ENCODE results near the gene TMPRSS7.

The TMPRSS7 gene

GRCh38 chr3:112034436-112034835 lies at the start of gene TMPRSS7:
TMPRSS7 (plus strand) TSS chr3:112034736; CDS start chr3:112034846, 110 bp downstream.
- Histone ChIP-seq H3K27me3 (ENCODE audit: control insufficient read depth, insufficient read depth, low read length) (no peaks in the 10 kb centered on the region), H3K4me3 (ENCODE audit: low read length) (no peak within 1 kb of the TSS), H3K9ac (ENCODE audit: low read length) (no peak within 1 kb of the TSS)

GRCh38 chr3:111986800-111987199 lies 47.7 kb upstream of the TMPRSS7 start:
- H3K4me3 ChIP-seq (ENCODE audit: low read length), result no peak overlapping the region
- H3K9ac ChIP-seq (ENCODE audit: low read length), result no peak overlapping the region
- H3K9me3 ChIP-seq (ENCODE audit: control insufficient read depth, low read length), result no peaks in the 10 kb centered on the region
- H3K4me1 ChIP-seq (ENCODE audit: control insufficient read depth, insufficient read depth, low read length), result peaks cover 2% of the 10 kb centered on the region
- H3K36me3 ChIP-seq (ENCODE audit: control insufficient read depth, insufficient read depth, low read length), result no peaks in the 10 kb centered on the region
- no peaks in the 10 kb centered on the region for H3K27me3 ChIP-seq (ENCODE audit: control insufficient read depth, insufficient read depth, low read length)

More at GRCh38 chr3:112034436-112034835, at the start of gene TMPRSS7:
- Histone ChIP-seq H3K9me3 (ENCODE audit: control insufficient read depth, low read length) (no peaks in the 10 kb centered on the region), H3K4me1 (ENCODE audit: control insufficient read depth, insufficient read depth, low read length) (no peaks in the 10 kb centered on the region), H3K36me3 (ENCODE audit: control insufficient read depth, insufficient read depth, low read length) (no peaks in the 10 kb centered on the region)

GRCh38 chr3:111989061-111989678 lies 45.4 kb upstream of the TMPRSS7 start:
- no peaks in the 10 kb centered on the region for H3K4me1 ChIP-seq (ENCODE audit: control insufficient read depth, insufficient read depth, low read length)
- H3K27me3 ChIP-seq (ENCODE audit: control insufficient read depth, insufficient read depth, low read length), result no peaks in the 10 kb centered on the region
- H3K9ac ChIP-seq (ENCODE audit: low read length), result no peak overlapping the region
- H3K36me3 ChIP-seq (ENCODE audit: control insufficient read depth, insufficient read depth, low read length), result no peaks in the 10 kb centered on the region
- no peaks in the 10 kb centered on the region for H3K9me3 ChIP-seq (ENCODE audit: control insufficient read depth, low read length)
- H3K4me3 ChIP-seq (ENCODE audit: low read length), result no peak overlapping the region

- H3K4me1 ChIP-seq (ENCODE audit: control insufficient read depth, insufficient read depth, low read length), result no peaks in the 10 kb centered on the region
- H3K27me3 ChIP-seq (ENCODE audit: control insufficient read depth, insufficient read depth, low read length), result no peaks in the 10 kb centered on the region
- H3K4me3 ChIP-seq (ENCODE audit: low read length), result no peak overlapping the region
- H3K9ac ChIP-seq (ENCODE audit: low read length), result no peak overlapping the region
- H3K36me3 ChIP-seq (ENCODE audit: control insufficient read depth, insufficient read depth, low read length), result no peaks in the 10 kb centered on the region
- H3K9me3 ChIP-seq (ENCODE audit: control insufficient read depth, low read length), result no peaks in the 10 kb centered on the region
Observed at GRCh38 chr3:111993038-111993437, 41.5 kb upstream of the TMPRSS7 start.

- Histone ChIP-seq H3K4me3 (ENCODE audit: low read length) (no peak within 1 kb of the TSS), H3K27me3 (ENCODE audit: control insufficient read depth, insufficient read depth, low read length) (peaks cover 16% of the 10 kb centered on the region), H3K4me1 (ENCODE audit: control insufficient read depth, insufficient read depth, low read length) (peaks cover 7% of the 10 kb centered on the region), H3K9ac (ENCODE audit: low read length) (peak within 1 kb of the TSS; percentile 30), H3K9me3 (ENCODE audit: control insufficient read depth, low read length) (no peaks in the 10 kb centered on the region), H3K36me3 (ENCODE audit: control insufficient read depth, insufficient read depth, low read length) (no peaks in the 10 kb centered on the region)
Observed at GRCh38 chr3:111998636-111999483, 35.7 kb upstream of the TMPRSS7 start, which contains the start of gene TAGLN3. TAGLN3 (plus strand) TSS chr3:111998922; CDS start chr3:111999423, 501 bp downstream.

GRCh38 chr3:111999484-112000324 lies 34.8 kb upstream of the TMPRSS7 start:
- no peaks in the 10 kb centered on the region for H3K9me3 ChIP-seq (ENCODE audit: control insufficient read depth, low read length)
- H3K36me3 ChIP-seq (ENCODE audit: control insufficient read depth, insufficient read depth, low read length), result no peaks in the 10 kb centered on the region
- H3K27me3 ChIP-seq (ENCODE audit: control insufficient read depth, insufficient read depth, low read length), result peaks cover 16% of the 10 kb centered on the region
- no peak overlapping the region for H3K4me3 ChIP-seq (ENCODE audit: low read length)
- peaks cover 7% of the 10 kb centered on the region for H3K4me1 ChIP-seq (ENCODE audit: control insufficient read depth, insufficient read depth, low read length)
- H3K9ac ChIP-seq (ENCODE audit: low read length), result peak overlapping the region; percentile 30

GRCh38 chr3:112000367-112000771 lies 34.2 kb upstream of the TMPRSS7 start:
- no peak overlapping the region for H3K9ac ChIP-seq (ENCODE audit: low read length)
- H3K9me3 ChIP-seq (ENCODE audit: control insufficient read depth, low read length), result no peaks in the 10 kb centered on the region
- no peak overlapping the region for H3K4me3 ChIP-seq (ENCODE audit: low read length)
- peaks cover 16% of the 10 kb centered on the region for H3K27me3 ChIP-seq (ENCODE audit: control insufficient read depth, insufficient read depth, low read length)
- H3K36me3 ChIP-seq (ENCODE audit: control insufficient read depth, insufficient read depth, low read length), result no peaks in the 10 kb centered on the region
- H3K4me1 ChIP-seq (ENCODE audit: control insufficient read depth, insufficient read depth, low read length), result peaks cover 7% of the 10 kb centered on the region

GRCh38 chr3:112000966-112001365 lies 33.6 kb upstream of the TMPRSS7 start:
- H3K36me3 ChIP-seq (ENCODE audit: control insufficient read depth, insufficient read depth, low read length), result no peaks in the 10 kb centered on the region
- H3K27me3 ChIP-seq (ENCODE audit: control insufficient read depth, insufficient read depth, low read length), result peaks cover 16% of the 10 kb centered on the region
- H3K9me3 ChIP-seq (ENCODE audit: control insufficient read depth, low read length), result no peaks in the 10 kb centered on the region
- H3K9ac ChIP-seq (ENCODE audit: low read length), result no peak overlapping the region
- H3K4me1 ChIP-seq (ENCODE audit: control insufficient read depth, insufficient read depth, low read length), result peaks cover 7% of the 10 kb centered on the region
- H3K4me3 ChIP-seq (ENCODE audit: low read length), result no peak overlapping the region

- Histone ChIP-seq H3K9ac (ENCODE audit: low read length) (no peak overlapping the region), H3K4me3 (ENCODE audit: low read length) (no peak overlapping the region), H3K9me3 (ENCODE audit: control insufficient read depth, low read length) (no peaks in the 10 kb centered on the region), H3K36me3 (ENCODE audit: control insufficient read depth, insufficient read depth, low read length) (no peaks in the 10 kb centered on the region), H3K4me1 (ENCODE audit: control insufficient read depth, insufficient read depth, low read length) (peaks cover 7% of the 10 kb centered on the region), H3K27me3 (ENCODE audit: control insufficient read depth, insufficient read depth, low read length) (peaks cover 16% of the 10 kb centered on the region)
Observed at GRCh38 chr3:112001526-112001925, 33.0 kb upstream of the TMPRSS7 start.

GRCh38 chr3:112002096-112002971 lies 32.2 kb upstream of the TMPRSS7 start:
- Histone ChIP-seq H3K4me3 (ENCODE audit: low read length) (no peak overlapping the region), H3K9me3 (ENCODE audit: control insufficient read depth, low read length) (no peaks in the 10 kb centered on the region), H3K36me3 (ENCODE audit: control insufficient read depth, insufficient read depth, low read length) (no peaks in the 10 kb centered on the region), H3K27me3 (ENCODE audit: control insufficient read depth, insufficient read depth, low read length) (peaks cover 16% of the 10 kb centered on the region), H3K9ac (ENCODE audit: low read length) (no peak overlapping the region), H3K4me1 (ENCODE audit: control insufficient read depth, insufficient read depth, low read length) (peaks cover 7% of the 10 kb centered on the region)
